Activated naive CD4-positive, alpha-beta T cell treated with anti-CD3 and anti-CD28 coated beads, Interleukin-2, amount 50 U/mL, for 16 hours (primary cell): ENCODE measurements around the gene PHC3.
"Not testable (repeated sequence)": the region's sequence is repeated elsewhere in the genome, so short reads cannot be mapped to it uniquely, and the experiment has no call there.

Source experiments
- DNase-seq: peaks from one replicate; pipeline ENCODE4 v3.0.0-alpha.2; 2020

Gene PHC3

DNA sequence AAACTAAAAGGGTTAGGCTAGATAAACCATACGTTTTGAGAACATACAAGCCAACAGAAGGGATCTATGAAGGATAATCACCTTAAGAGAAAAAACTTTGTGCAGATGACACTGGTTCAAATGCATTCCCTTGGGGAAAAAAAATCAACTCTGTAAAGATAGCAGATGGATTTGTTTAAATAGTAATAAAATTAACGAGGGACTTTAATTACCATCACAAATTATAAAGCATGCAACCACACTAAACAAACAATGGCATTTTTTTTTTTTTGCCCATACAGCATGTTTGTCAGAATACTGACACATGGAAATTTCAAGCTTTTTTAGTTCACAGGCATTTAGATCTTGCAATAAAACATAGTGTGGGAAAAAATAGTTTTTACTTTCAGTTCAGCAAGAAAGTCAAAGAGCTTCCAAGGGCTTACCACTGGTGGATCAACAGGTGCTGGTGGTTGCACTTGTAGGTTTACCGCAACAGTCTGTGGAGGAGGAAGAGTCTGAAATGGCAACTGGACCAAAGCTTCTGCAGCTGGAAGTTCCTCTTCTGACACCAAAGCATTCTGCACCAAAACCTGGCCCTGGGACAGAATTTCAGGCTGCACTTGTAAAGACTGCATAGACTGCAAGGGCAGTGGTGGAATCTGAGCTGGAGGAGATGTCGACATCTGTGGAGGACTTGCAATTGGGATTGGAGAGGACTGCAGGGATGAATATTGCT, 53.1 kb downstream of the PHC3 start:
- DNase-seq, result no peak

- DNase-seq, result no peak
These were observed 64.4 kb downstream of the PHC3 start for GRCh38 chr3:170117134-170117533.

GRCh38 chr3:170114165-170114564, 67.4 kb downstream of the PHC3 start:
- not testable (repeated sequence) for DNase-seq

DNA sequence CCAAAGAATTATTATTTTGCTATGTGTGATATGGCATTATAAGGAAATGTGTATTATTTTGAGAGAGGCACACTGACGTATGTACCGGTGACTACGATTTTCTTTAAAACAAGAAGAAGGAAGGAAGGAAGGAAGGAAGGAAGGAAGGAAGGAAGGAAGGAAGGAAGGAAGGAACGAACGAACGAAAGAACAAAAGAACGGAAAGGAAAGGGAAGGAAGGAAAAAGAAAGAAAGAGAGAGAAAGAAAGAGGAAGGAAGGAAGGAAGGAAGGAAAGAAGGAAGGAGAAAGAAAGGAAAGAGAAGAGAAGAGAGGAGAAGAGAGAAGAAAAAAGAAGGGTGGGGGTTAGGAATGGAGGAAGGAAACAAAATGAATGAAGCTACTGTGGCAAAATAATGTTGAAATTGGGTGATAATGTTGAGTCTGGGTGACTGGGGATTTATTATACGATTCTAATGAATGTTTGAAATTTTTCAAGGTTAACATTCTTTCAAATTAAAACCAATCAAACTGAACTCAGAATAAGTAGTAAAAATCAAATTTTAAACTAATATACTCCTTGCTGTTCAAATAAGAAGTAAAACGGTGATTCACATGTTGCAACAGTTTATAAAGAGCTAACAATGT, 70.3 kb downstream of the PHC3 start:
- DNase-seq, result no peak

GRCh38 chr3:170109579-170110293, 71.8 kb downstream of the PHC3 start:
- no peak for DNase-seq

DNA sequence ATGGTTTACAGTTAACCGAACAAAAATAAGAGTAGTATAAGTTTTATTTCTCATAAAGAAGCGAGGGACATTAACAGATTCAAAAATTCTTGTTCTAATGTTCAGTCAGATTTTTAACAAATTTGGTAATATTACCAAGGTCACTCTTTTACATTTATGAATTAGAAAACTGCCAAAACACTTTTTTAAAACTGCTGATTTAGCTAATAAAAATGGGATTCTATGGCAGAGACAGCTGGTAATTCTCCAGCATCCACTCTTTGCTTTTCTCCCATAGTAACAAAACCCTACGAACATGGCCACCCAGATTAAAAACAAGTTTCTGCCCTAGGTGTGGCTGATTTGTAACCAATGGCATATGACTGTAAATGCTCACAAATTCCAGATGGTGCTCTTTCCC, 72.6 kb downstream of the PHC3 start:
- no peak for DNase-seq

GRCh38 chr3:170107941-170108340, 73.6 kb downstream of the PHC3 start:
- no peak for DNase-seq

DNA sequence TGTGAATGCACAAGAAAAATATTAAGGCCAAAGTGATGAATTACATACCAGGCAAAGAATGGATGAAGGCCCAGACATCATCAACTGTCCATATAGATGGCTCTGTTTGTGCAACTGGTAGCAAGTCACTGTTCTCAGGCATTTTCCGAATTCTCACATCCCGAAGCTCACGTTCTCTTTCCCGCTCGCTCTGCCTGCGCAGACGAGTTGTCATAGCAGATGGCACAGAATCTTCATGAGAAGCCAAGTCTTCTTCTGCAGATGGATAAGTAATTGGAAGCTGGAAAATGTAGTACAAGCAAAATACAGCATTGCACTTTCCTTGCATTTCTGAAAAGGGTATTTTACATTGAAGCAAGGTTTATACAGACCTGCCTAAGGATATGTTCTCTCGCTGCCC, 79.1 kb downstream of the PHC3 start:
- DNase-seq, result no peak

- no peak for DNase-seq
These were observed 80.6 kb downstream of the PHC3 start for GRCh38 chr3:170100944-170101343.

DNA sequence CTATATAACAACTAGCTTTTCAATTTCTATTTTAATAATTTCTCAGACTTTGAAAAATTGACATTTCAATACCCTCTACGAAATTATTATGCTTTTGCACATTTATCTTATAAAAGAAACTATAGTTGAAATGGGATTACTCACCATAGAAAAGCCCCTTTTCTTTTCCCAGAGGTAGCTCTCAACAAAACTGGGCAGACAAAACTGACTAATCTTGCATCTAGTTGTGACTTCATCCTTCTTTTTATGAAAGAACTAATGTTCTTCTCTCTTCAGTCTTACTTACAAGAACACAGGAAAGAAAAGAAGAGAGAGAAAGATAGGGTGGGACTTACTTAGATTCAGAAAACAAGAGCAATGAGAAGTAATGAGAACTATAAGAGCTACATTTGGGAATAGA, 82.8 kb downstream of the PHC3 start:
- DNase-seq, result no peak

GRCh38 chr3:170096342-170096741, 85.2 kb downstream of the PHC3 start:
- DNase-seq, result no peak

DNA sequence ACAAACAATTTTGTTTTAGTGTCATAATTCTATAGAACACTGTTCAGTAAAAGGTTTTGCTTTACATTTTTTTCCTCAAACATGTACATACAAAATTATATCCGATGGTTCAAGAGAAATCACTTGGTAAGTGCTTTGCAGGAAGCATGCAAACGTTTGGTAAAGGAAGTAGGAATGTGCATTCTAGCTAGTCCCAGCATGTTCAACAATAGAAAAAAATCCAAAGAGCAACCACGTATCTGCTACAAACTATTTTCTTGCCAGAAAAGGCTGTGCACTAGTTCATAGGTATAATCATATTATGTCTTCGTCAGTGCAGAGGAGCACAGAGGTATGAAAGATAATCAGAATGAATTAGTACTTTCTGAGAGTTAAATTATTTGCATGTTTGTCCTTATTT, 85.8 kb downstream of the PHC3 start:
- no peak for DNase-seq

GRCh38 chr3:170092907-170093306, 88.6 kb downstream of the PHC3 start:
- DNase-seq, result no peak

GRCh38 chr3:170090601-170090981, 90.9 kb downstream of the PHC3 start:
- DNase-seq, result no peak

GRCh38 chr3:170089862-170090600, 91.5 kb downstream of the PHC3 start:
- DNase-seq, result no peak

DNA sequence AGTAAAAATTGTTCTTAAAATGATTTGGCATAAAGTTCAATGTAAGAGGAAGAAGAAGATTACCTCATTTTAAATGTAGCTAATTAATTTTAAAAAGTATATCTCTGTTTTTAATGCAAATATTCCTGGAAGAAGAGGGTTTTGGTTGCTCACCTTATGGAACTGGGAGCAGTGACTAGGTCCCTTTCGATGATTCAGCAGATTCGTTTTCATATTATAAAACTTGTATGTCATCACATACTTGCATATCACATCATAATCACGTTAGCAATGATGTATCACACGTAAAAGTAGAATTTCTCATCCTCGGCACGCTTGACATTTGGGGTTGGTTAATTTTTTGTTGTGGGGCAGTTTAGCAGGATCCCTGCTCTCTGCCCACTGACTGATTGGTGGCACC, 96.1 kb downstream of the PHC3 start:
- DNase-seq, result no peak

- no peak for DNase-seq
These were observed 98.2 kb downstream of the PHC3 start for GRCh38 chr3:170083343-170083742.

- no peak for DNase-seq
These were observed 100.3 kb downstream of the PHC3 start for GRCh38 chr3:170081079-170081741.

DNA sequence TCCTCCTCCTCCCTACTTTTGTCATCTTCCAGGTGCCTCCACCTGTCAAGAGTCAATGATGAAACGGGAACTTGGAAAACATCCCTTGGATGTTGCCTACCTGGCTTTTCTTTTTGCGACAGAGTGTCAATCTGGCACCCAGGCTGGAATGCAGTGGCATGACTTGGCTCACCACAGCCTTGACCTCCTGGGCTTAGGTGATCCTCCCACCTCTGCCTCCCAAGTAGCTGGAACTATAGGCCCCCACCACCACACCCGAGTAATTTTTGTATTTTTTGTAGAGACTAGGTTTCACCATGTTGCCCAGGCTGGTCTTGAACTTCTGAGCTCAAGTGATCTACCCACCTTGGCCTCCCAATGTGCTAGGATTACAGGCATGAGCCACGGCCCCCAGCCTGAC, 100.9 kb downstream of the PHC3 start:
- DNase-seq, result no peak

DNA sequence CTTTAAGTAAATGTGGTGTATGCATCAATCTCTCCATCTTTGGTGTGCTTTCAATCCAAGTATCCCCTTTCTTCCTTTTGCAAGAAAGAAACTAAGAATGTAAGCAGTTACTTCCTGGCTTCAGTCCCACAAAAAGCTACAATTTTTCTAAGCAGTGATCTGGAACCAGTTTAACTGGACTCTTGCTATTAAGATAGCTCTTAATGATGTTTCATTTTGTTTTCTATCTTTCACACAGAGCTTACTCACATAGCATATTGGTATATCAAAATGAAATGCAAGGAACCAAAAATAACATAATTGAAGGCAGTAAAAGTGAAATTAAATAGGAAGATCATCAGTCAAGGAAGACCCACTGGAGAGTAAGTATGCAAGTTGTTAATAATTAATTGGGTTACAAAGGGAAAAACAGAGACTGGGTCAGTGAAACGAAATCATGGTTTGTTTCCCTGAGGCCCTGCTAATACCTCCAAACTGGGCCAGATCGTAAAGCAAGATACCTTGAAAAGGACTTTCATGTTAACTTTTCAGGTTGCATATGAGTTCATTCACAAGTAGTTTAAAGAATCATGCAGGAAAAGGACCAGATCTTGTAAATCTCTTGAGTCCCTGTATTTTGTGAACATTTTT, 101.9 kb downstream of the PHC3 start:
- no peak for DNase-seq

GRCh38 chr3:170078620-170079281, 102.8 kb downstream of the PHC3 start:
- DNase-seq, result no peak

- DNase-seq, result no peak
These were observed 104.2 kb downstream of the PHC3 start for GRCh38 chr3:170077361-170077760.
